LNCaP clone FGC (cell line): Measurements from ENCODE around the gene NHLRC2.

ENCODE experiments used
- DNase-seq: peaks from one replicate; pipeline ENCODE4 v3.0.0-alpha.2; 2011; ENCODE audit warnings: low read depth
- H3K4me3 ChIP-seq: 2 replicates; pipeline ENCODE4 v1.5.1; 2011; ENCODE audit warnings: mild to moderate bottlenecking, low read depth, low read length, control low read depth
- TF ChIP-seq, protein P1 (sequence below): IDR thresholded peaks from 2 replicates; pipeline ENCODE4 v1.5.1; 2012; ENCODE audit warnings: mild to moderate bottlenecking; ENCODE audit not compliant: control insufficient read depth, insufficient read depth; ENCODE audit errors: extremely low read depth

Gene NHLRC2

DNA sequence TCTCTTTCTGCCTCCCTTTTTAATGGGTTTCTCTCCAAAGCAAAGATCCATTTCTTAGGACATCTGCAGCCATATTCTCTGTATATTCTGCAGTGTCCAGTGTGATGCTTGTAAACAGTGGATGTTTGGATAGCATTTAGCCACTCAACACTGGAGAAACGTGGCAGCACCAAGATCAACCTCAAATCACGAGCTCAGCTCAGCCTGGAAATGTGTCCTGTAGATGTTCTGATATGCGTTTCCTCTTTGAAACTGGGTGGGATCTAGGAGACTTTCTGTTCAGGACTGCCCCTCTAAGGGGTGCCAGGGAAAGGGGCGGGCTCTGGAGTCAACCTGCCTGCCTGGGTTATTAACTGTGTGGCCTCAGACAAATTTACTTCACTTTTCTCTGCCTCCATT lies 91.2 kb downstream of the NHLRC2 start:
- no peak overlapping the region for H3K4me3 ChIP-seq
- DNase-seq, result no peak
- TF ChIP-seq, protein P1, sequence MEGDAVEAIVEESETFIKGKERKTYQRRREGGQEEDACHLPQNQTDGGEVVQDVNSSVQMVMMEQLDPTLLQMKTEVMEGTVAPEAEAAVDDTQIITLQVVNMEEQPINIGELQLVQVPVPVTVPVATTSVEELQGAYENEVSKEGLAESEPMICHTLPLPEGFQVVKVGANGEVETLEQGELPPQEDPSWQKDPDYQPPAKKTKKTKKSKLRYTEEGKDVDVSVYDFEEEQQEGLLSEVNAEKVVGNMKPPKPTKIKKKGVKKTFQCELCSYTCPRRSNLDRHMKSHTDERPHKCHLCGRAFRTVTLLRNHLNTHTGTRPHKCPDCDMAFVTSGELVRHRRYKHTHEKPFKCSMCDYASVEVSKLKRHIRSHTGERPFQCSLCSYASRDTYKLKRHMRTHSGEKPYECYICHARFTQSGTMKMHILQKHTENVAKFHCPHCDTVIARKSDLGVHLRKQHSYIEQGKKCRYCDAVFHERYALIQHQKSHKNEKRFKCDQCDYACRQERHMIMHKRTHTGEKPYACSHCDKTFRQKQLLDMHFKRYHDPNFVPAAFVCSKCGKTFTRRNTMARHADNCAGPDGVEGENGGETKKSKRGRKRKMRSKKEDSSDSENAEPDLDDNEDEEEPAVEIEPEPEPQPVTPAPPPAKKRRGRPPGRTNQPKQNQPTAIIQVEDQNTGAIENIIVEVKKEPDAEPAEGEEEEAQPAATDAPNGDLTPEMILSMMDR, result no peak

DNA sequence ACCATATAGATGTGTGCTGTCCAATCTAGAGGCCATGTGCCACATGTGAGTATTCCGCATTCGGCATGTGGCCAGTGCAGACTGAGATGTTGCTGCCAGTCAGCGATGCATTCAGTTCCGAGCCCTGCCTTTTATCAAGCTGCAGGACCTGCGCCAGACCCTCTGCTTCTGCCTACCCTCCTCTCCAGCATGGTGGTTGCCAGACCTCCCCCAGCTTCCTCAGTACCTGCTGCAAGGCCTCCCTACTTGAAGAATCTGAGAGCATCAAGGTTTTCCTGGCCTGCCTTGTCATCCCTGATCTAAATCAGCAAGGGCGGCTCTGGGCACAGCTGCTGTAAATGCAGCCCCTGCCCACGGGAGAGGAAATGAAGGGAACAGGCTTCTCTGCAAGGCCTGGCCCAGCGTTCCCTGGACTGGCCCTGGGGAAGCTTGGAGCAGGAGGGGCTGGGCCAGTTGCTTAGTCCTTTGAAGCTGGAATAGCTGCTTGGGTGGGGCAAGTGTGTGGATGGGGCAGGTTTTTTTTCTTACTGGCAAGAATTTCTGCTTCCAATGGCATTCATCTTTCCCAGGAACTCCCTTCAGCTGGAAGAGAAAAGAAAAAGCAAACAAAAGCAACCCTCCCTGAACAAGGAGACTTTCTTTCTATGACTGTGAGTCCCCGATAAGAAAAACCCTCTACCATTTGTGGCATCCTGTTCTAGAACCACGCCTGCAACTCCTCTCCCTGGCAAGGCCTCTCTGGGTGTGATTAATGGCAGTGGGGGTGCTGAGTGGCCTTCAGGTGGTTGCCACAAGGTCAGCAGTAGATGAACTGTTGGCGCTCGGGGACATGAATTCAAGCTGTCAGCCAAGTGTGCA lies 93.0 kb downstream of the NHLRC2 start:
- no peak for DNase-seq
- TF ChIP-seq, protein P1, result no peak
- no peak overlapping the region for H3K4me3 ChIP-seq

DNA sequence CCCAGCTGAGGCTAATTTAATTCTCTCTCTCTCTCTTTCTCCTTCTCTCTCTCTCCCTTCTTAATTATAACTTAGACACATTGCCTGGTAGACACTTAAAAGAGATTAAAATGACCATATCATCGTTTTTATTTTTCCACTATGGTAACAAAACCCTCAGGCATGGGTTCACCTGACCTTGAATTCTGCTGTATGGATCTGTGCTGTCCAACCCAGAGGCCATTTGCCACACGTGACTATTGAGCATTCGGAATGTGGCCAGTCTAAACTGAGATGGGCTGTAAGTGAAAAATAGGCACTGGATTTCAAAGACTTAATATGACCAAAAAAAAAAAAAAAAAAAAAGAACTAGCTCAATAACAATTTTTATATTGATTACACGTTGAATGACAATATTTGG lies 93.6 kb downstream of the NHLRC2 start:
- H3K4me3 ChIP-seq, result no peak overlapping the region
- no peak for DNase-seq
- TF ChIP-seq, protein P1, result no peak

GRCh38 chr10:113950268-113950667 lies 95.8 kb downstream of the NHLRC2 start:
- DNase-seq, result no peak
- H3K4me3 ChIP-seq, result no peak overlapping the region
- TF ChIP-seq, protein P1, result no peak

GRCh38 chr10:113953505-113954272 lies 99.2 kb downstream of the NHLRC2 start:
- DNase-seq, result no peak
- no peak overlapping the region for H3K4me3 ChIP-seq
- TF ChIP-seq, protein P1, result no peak

DNA sequence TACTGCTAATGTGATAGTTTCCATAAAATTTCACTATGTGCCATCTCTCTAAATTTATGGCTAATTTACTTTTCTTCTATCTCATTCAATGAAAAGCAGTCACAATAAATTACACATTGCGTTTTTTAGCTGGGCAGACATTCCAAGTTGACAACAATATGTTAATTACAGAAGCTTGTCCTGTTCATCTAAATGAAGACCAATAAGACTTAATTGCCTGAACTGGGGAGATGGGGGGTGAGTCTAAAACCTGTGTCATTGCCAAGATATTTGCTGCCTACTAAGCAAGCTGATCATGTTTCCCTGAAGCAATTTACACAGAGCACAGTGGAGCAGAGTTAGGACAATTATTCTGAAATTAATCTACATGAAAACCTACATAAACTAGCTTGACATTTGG lies 99.9 kb downstream of the NHLRC2 start:
- no peak overlapping the region for H3K4me3 ChIP-seq
- TF ChIP-seq, protein P1, result no peak
- no peak for DNase-seq

DNA sequence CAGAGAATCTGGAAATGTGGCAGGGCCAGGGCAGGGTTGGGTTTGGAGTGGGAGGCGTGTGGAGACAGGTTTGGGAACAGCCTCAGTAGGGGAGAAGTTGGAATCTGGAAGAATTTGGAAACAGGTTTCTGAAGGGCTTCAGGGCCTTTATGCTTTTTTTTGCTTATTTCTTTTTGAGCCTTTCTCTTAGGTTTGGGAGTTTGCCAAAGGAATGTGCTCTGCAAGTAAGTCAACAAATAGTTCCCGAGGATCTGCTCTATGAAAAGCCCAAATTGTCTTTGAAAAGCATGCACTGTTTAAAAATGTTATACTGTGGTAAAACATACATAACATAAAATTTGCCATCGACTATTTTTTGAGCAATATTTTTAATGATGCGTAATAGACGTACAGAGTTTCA lies 102.6 kb downstream of the NHLRC2 start:
- no peak overlapping the region for H3K4me3 ChIP-seq
- TF ChIP-seq, protein P1, result no peak
- peak; percentile 35 for DNase-seq
